ENCODE measurements around the gene PDGFRB. TPM values are rescaled to one million over a fixed set of nuclear protein-coding genes. Genes with fewer than 3 reads are reported as not detected.

The PDGFRB gene
- total RNA-seq, 1 donor from 2014 or later: 39.7 TPM

DNA sequence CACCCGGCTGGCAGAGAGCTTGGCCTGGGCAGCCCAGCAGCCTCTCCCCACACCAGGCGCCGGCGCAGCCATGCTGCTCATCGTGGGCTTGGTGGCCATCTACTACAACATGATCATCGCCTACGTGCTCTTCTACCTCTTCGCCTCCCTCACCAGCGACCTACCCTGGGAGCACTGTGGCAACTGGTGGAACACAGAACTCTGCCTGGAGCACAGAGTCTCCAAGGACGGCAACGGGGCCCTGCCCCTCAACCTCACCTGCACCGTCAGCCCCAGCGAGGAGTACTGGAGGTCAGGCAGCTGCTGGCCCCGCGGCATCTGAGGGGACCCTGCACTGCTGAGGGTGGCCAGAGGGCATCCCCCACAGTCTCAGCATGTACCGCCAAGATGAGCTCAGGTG is 41.3 kb upstream of the PDGFRB start:
- TF ChIP-seq, protein P1, sequence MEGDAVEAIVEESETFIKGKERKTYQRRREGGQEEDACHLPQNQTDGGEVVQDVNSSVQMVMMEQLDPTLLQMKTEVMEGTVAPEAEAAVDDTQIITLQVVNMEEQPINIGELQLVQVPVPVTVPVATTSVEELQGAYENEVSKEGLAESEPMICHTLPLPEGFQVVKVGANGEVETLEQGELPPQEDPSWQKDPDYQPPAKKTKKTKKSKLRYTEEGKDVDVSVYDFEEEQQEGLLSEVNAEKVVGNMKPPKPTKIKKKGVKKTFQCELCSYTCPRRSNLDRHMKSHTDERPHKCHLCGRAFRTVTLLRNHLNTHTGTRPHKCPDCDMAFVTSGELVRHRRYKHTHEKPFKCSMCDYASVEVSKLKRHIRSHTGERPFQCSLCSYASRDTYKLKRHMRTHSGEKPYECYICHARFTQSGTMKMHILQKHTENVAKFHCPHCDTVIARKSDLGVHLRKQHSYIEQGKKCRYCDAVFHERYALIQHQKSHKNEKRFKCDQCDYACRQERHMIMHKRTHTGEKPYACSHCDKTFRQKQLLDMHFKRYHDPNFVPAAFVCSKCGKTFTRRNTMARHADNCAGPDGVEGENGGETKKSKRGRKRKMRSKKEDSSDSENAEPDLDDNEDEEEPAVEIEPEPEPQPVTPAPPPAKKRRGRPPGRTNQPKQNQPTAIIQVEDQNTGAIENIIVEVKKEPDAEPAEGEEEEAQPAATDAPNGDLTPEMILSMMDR (IDR thresholded peaks at IDR 0.05; ENCODE audit: borderline replicate concordance): no peak
- no peaks in the 10 kb centered on the region for H3K36me3 ChIP-seq
- no peak for DNase-seq

DNA sequence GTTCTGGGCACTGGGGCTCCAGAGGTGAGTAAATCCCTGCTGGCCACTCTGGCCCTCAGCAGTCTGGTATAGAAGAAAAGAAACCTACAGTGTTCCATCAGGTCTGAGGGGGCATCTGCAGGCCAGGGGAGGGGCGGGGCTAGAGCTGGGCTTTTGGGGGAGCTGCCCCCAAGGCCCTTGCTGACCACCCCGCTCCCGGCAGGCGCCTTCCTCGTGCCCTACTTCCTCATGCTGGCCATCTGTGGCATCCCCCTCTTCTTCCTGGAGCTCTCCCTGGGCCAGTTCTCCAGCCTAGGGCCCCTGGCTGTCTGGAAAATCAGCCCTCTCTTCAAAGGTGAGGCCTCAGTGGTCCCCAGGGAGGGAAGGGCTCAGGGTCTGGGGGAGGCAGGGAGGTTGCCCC is 40.9 kb upstream of the PDGFRB start:
- H3K4me1 ChIP-seq: no peaks in the 10 kb centered on the region
- H3K36me3 ChIP-seq: no peaks in the 10 kb centered on the region
- peaks cover 17% of the 10 kb centered on the region for H3K27me3 ChIP-seq (ENCODE audit: low read depth)
- intact Hi-C loops (cut with micrococcal nuclease): no loop called here
- TF ChIP-seq, protein P1 (IDR thresholded peaks at IDR 0.05; ENCODE audit: borderline replicate concordance): no peak
- H3K9me3 ChIP-seq (replicated peaks): no peaks in the 10 kb centered on the region
- H3K4me3 ChIP-seq: no peak overlapping the region
- no peak overlapping the region for H3K27ac ChIP-seq (replicated peaks)
- DNase-seq: no peak

More for the DNA sequence above, 41.3 kb upstream of the PDGFRB start:
- Histone ChIP-seq H3K4me1 (no peaks in the 10 kb centered on the region), H3K4me3 (no peak overlapping the region), H3K9me3 (replicated peaks) (no peaks in the 10 kb centered on the region), H3K27ac (replicated peaks) (no peak overlapping the region), H3K27me3 (ENCODE audit: low read depth) (peaks cover 14% of the 10 kb centered on the region)
- intact Hi-C loops (cut with micrococcal nuclease): no loop called here

DNA sequence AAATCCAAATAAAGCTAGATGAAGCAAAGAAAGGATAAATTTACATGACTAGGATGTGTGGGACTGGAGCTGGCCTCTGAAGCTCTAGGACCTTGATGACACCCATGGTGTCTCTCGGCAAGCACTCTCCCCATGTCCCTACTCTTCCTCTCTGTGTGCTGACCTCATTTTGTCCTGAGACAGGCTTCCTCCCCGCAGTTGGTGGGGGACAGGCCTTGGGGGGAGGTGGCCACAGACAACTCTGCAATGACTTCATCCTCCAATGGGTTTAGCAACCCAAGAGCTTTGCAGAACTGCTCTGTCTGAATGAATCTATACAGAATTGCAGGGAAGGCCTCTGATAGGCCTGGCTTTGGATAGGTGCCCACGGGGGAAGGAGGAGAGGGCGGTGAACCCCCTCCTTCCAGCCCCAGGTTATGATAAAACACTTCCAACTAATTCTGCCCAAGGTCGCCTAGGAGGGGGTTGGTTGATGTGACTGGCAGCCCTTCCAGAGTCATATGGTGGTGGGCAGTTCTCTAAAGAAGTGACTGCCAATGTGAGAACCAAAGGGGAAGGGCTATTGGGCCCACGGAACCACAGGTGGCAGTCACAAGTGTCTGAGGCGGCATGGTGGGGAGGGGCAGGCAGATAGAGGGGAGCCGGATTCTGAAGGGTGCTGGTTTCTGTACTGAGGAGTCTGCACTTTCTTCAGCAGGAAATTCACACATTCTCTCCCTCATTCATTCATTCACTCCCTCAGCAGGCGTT is 40.3 kb upstream of the PDGFRB start:
- intact Hi-C loops (cut with micrococcal nuclease): no loop called here

DNA sequence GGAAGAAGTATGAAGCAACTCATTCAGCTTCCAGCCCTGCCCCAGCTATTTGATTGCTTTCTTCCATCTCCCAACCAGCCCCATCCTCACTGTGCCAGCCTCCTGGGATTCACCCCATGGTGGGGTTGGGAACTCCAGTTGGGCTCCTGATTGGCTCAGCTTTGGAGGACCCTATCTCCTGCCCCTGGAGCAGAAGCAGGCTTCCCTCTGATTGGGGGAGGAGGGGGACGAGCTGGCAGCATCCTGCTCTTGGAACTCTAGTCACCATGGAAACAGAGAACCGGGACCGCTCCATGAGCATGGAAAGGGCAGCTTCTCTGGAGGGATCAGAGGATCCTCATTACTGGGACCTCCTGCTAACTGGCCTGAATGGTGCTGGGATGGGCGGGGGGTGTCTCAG is 36.8 kb upstream of the PDGFRB start:
- peaks cover 49% of the 10 kb centered on the region for H3K27me3 ChIP-seq (ENCODE audit: low read depth)
- TF ChIP-seq, protein P1 (IDR thresholded peaks at IDR 0.05; ENCODE audit: borderline replicate concordance): no peak
- no peak overlapping the region for H3K4me3 ChIP-seq
- H3K27ac ChIP-seq (replicated peaks): no peak overlapping the region
- peaks cover 7% of the 10 kb centered on the region for H3K4me1 ChIP-seq
- no peaks in the 10 kb centered on the region for H3K9me3 ChIP-seq (replicated peaks)
- intact Hi-C loops (cut with micrococcal nuclease): no loop called here
- no peaks in the 10 kb centered on the region for H3K36me3 ChIP-seq
- no peak for DNase-seq

More for the DNA sequence above, 40.3 kb upstream of the PDGFRB start:
- H3K9me3 ChIP-seq (replicated peaks): no peaks in the 10 kb centered on the region
- H3K4me3 ChIP-seq: no peak overlapping the region
- H3K4me1 ChIP-seq: no peaks in the 10 kb centered on the region
- H3K27me3 ChIP-seq (ENCODE audit: low read depth): peaks cover 20% of the 10 kb centered on the region
- H3K36me3 ChIP-seq: no peaks in the 10 kb centered on the region
- no peak for DNase-seq
- TF ChIP-seq, protein P1 (IDR thresholded peaks at IDR 0.05; ENCODE audit: borderline replicate concordance): no peak
- no peak overlapping the region for H3K27ac ChIP-seq (replicated peaks)

DNA sequence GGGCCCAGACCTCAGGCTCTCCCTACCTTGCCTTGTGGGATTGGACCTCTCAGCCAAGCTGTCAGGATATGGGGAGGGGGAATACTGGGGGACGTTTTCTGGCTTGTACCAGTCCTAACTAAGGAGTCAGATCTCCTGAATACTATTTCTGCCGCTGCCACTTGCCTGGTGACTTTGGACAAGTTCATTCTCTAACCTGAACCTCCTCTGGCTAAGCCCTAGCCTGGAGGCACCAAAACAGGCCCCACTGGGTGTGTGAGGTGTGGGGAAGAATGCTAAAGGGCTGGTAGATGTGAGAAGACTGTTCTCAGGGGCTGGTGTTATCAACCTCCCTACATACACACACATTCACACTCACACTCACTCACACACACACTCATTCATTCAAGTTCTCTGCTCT is 35.3 kb upstream of the PDGFRB start:
- intact Hi-C loops (cut with micrococcal nuclease): no loop called here
- Histone ChIP-seq H3K27ac (replicated peaks) (no peak overlapping the region), H3K27me3 (ENCODE audit: low read depth) (peaks cover 45% of the 10 kb centered on the region), H3K4me3 (no peak overlapping the region), H3K4me1 (peaks cover 7% of the 10 kb centered on the region), H3K9me3 (replicated peaks) (no peaks in the 10 kb centered on the region), H3K36me3 (no peaks in the 10 kb centered on the region)
- TF ChIP-seq, protein P1 (IDR thresholded peaks at IDR 0.05; ENCODE audit: borderline replicate concordance): no peak
- DNase-seq: no peak
